Measurements from ENCODE around the gene AGGF1. TPM values are rescaled to one million over a fixed set of nuclear protein-coding genes. Genes with fewer than 3 reads are reported as not detected.
"Not testable (repeated sequence)": the region's sequence is repeated elsewhere in the genome, so short reads cannot be mapped to it uniquely, and the experiment has no call there.

AGGF1 gene
- total RNA-seq, 1 donor from 2014 or later: 29.1 TPM

GRCh38 chr5:77087484-77088261, 57.5 kb downstream of the AGGF1 start:
- DNase-seq: peak; percentile 72

GRCh38 chr5:77095189-77095588, 65.0 kb downstream of the AGGF1 start:
- no peak for DNase-seq

- no peak for DNase-seq
Observed at GRCh38 chr5:77101298-77101697, 71.1 kb downstream of the AGGF1 start.

GRCh38 chr5:77102549-77102948, 72.3 kb downstream of the AGGF1 start:
- no peak for DNase-seq

GRCh38 chr5:77103457-77103856, 73.3 kb downstream of the AGGF1 start:
- no peak for DNase-seq

GRCh38 chr5:77104813-77105212, 74.6 kb downstream of the AGGF1 start:
- DNase-seq: no peak

GRCh38 chr5:77107035-77107434, 76.8 kb downstream of the AGGF1 start:
- not testable (repeated sequence) for DNase-seq

Small RNA genes lying within 50 kb of the gene (small RNA-seq; reads per million reads assigned to genes)
- gene SNORA47 (ENCODE audit: low replicate concordance): 133 reads per million, percentile 97 among the genes with 10 or more reads in this experiment

Other genes with a start within 250 kb of the AGGF1 start
- 2.3 TPM for gene F2RL1, start 211.4 kb upstream of the AGGF1 start, total RNA-seq
- 2.1 TPM for gene S100Z, start 180.4 kb upstream of the AGGF1 start, total RNA-seq
- not detected for gene CRHBP, start 77.4 kb upstream of the AGGF1 start, total RNA-seq
- 5.5 TPM for gene ZBED3, start 56.9 kb downstream of the AGGF1 start, total RNA-seq
- gene PDE8B, start 180.3 kb downstream of the AGGF1 start, total RNA-seq: 8.9 TPM